CD4-positive, alpha-beta T cell treated with Interleukin-10 for 1 hour (primary cell): ENCODE results near the gene HOXB13.
A peak's percentile ranks its signal among the peaks of the same experiment; 100 is the strongest.

Experiments used
- DNase-seq: peaks from one replicate; pipeline ENCODE4 v3.0.0-alpha.2; 2020

HOXB13 gene

GRCh38 chr17:48701864-48702532 lies 26.6 kb downstream of the HOXB13 start:
- DNase-seq, result no peak

GRCh38 chr17:48693178-48693577 lies 35.4 kb downstream of the HOXB13 start:
- DNase-seq, result no peak

- DNase-seq, result no peak
Measured at GRCh38 chr17:48692049-48692448, 36.5 kb downstream of the HOXB13 start.

- DNase-seq, result no peak
Measured at GRCh38 chr17:48690655-48691054, 37.9 kb downstream of the HOXB13 start.

- DNase-seq, result no peak
Measured at GRCh38 chr17:48681609-48682008, 46.9 kb downstream of the HOXB13 start.

GRCh38 chr17:48679385-48680096 lies 49.0 kb downstream of the HOXB13 start:
- DNase-seq, result no peak

- peak; percentile 71 for DNase-seq
Measured at GRCh38 chr17:48678141-48678971, 50.2 kb downstream of the HOXB13 start.

GRCh38 chr17:48676963-48677558 lies 51.5 kb downstream of the HOXB13 start:
- DNase-seq, result no peak
